ENCODE measurements around the gene NFE2L3. TPM values are rescaled to one million over a fixed set of nuclear protein-coding genes. Genes with fewer than 3 reads are reported as not detected.
A peak's percentile ranks its signal among the peaks of the same experiment; 100 is the strongest.
"Not testable (repeated sequence)": the region's sequence is repeated elsewhere in the genome, so short reads cannot be mapped to it uniquely, and the experiment has no call there.

The NFE2L3 gene
- total RNA-seq, 1 experiment from 2014 or later: 69.0 TPM

GRCh38 chr7:26183545-26184280 is 31.7 kb downstream of the NFE2L3 start:
- no peak for DNase-seq
- Histone ChIP-seq H3K27me3 (ENCODE audit: control insufficient read depth, insufficient read depth, low read length) (no peaks in the 10 kb centered on the region), H3K4me3 (ENCODE audit: insufficient read depth, low read depth, low read length) (no peak overlapping the region), H3K36me3 (replicated peaks; ENCODE audit: control insufficient read depth, insufficient read depth, low read length) (peaks cover 9% of the 10 kb centered on the region)

DNA sequence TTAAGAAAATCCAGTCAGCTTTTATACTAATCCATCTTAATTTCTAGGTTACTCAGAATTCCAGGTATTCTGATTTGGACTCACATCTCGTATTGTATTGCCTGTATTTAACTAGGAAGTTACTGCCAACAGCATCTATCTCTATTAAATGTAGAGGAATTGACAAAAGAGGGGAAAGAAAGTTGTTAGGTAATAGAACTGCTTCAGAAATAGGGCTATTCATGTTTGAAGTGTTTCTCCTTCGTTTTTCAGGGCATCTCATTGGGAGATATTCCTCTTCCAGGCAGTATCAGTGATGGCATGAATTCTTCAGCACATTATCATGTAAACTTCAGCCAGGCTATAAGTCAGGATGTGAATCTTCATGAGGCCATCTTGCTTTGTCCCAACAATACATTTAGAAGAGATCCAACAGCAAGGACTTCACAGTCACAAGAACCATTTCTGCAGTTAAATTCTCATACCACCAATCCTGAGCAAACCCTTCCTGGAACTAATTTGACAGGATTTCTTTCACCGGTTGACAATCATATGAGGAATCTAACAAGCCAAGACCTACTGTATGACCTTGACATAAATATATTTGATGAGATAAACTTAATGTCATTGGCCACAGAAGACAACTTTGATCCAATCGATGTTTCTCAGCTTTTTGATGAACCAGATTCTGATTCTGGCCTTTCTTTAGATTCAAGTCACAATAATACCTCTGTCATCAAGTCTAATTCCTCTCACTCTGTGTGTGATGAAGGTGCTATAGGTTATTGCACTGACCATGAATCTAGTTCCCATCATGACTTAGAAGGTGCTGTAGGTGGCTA is 32.5 kb downstream of the NFE2L3 start:
- H3K27me3 ChIP-seq (ENCODE audit: control insufficient read depth, insufficient read depth, low read length); H3K36me3 ChIP-seq (replicated peaks; ENCODE audit: control insufficient read depth, insufficient read depth, low read length); DNase-seq; H3K4me3 ChIP-seq (ENCODE audit: insufficient read depth, low read depth, low read length): not testable (repeated sequence)

- DNase-seq: no peak
- Histone ChIP-seq H3K27me3 (ENCODE audit: control insufficient read depth, insufficient read depth, low read length) (no peaks in the 10 kb centered on the region), H3K36me3 (replicated peaks; ENCODE audit: control insufficient read depth, insufficient read depth, low read length) (peaks cover 9% of the 10 kb centered on the region), H3K4me3 (ENCODE audit: insufficient read depth, low read depth, low read length) (no peak overlapping the region)
These were observed 33.3 kb downstream of the NFE2L3 start for GRCh38 chr7:26185131-26185843.

- Histone ChIP-seq H3K36me3 (replicated peaks; ENCODE audit: control insufficient read depth, insufficient read depth, low read length) (peaks cover 13% of the 10 kb centered on the region), H3K4me3 (ENCODE audit: insufficient read depth, low read depth, low read length) (no peak overlapping the region), H3K27me3 (ENCODE audit: control insufficient read depth, insufficient read depth, low read length) (no peaks in the 10 kb centered on the region)
- no peak for DNase-seq
These were observed 33.8 kb downstream of the NFE2L3 start for GRCh38 chr7:26185844-26186180.

DNA sequence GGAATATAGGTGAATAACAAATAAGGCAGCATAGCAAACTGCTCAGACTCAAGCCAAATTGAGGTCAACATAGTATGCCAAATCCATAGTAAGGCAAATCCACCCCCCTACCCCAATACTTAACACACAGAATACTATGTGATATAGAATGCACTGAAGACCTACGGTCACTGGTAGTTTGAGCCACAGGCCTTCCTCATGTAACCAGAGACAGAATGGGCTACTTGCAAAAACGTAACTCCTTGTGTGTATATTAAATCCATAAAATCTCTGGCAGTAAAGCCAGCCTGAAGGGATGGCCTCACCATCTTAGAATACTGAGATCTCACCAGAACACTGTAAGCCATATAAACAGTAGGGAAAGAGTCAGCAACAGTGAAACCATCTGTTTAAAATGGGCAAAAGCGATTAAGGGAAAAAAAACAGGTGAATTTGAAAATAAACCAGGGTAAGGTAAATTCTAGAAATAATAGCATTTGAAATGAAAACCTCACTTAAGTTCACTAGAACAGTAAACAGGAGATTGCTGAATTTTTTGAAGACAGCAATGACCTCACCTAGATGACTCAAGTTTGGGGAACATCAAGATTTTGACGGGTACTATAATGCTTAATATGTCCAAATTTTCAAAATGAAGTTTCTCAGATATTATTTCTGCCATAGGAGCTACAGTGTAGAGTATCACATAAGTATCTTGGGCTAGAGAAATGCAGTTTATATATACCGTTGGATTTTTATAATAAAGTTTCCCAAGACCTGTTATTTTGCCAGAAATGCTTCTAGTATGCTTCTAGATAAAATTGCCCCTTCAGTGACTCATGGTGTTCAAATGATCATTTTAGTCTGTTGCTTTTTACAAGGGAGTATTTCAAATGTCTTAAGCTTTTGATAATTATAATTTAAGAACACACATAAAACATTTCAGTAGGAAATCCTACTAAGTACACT is 34.6 kb downstream of the NFE2L3 start:
- Histone ChIP-seq H3K27me3 (ENCODE audit: control insufficient read depth, insufficient read depth, low read length) (no peaks in the 10 kb centered on the region), H3K36me3 (replicated peaks; ENCODE audit: control insufficient read depth, insufficient read depth, low read length) (peaks cover 19% of the 10 kb centered on the region), H3K4me3 (ENCODE audit: insufficient read depth, low read depth, low read length) (no peak overlapping the region)
- DNase-seq: no peak

DNA sequence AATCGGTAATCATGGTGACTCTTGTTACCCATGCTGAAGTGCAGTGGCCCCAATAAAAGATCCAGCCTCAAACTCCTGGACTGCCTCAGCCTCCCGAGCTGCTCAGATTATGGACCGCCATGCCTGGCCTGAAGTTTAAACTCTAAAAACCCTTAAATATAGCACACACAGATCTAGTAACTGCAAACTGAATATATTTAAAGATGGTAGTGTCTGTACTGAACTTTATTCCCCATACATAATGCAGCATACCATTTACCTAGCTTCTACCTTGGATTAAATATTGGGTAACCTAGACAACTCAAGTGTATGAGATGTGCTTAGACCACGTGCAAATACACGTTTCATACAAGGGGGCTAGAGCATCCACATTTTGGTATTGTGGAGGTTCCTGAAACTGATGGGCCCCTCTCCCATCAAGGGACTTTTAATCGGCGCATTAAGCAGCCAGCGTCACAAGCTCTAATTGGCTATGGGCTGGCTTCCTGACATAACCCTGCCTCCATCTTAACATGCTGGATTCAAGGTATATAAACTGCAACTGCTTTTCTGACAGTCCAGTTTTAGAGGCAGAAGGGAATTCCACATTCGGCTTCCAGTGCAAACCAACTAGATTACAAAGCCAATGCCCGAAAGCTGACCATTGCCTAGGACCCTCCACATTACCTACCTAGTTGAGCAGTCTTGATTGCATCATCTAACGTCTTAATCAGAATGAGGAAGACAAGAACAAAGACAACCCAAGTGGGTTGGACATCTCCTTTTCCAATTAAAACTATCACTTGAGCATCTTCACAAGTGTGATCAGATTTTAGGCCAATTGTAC is 35.6 kb downstream of the NFE2L3 start:
- H3K4me3 ChIP-seq (ENCODE audit: insufficient read depth, low read depth, low read length): no peak overlapping the region
- H3K36me3 ChIP-seq (replicated peaks; ENCODE audit: control insufficient read depth, insufficient read depth, low read length): peaks cover 27% of the 10 kb centered on the region
- no peak for DNase-seq
- no peaks in the 10 kb centered on the region for H3K27me3 ChIP-seq (ENCODE audit: control insufficient read depth, insufficient read depth, low read length)

DNA sequence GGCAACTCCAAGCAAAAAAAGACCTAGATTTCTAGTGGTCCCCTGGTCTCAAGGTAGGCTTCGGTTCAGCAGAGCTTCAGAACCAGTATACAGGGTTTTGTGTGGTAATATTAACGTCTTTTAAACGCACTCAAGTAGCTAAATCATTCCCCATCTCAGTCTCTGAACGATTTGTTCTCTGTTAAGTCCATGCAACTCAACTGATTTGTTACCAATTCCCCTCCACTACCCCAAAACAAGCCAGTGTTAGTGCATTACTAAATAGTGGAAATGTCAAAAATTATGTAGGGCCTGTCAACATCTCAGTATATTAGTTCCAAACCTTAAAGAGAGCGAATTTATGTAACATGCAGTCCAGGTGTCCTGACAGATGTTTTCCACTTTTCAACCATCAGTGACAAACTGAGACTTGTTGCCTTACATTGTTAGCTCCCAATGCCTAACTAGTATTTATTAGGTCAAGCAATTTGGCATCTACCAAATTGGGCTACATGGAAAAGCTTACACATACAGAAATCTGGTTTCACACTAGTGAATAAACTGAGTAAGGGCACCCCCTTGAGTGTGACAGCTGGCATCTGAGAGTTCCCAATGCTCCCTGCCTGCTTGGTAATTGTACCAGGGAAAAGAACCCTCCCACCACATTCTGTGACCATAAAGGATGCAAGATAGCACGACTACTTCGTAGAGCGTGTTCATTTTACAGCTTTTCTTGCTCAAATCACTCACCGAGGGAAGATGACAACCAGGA is 36.4 kb downstream of the NFE2L3 start:
- peaks cover 34% of the 10 kb centered on the region for H3K36me3 ChIP-seq (replicated peaks; ENCODE audit: control insufficient read depth, insufficient read depth, low read length)
- DNase-seq: peak; percentile 17
- H3K4me3 ChIP-seq (ENCODE audit: insufficient read depth, low read depth, low read length): no peak overlapping the region
- H3K27me3 ChIP-seq (ENCODE audit: control insufficient read depth, insufficient read depth, low read length): no peaks in the 10 kb centered on the region

DNA sequence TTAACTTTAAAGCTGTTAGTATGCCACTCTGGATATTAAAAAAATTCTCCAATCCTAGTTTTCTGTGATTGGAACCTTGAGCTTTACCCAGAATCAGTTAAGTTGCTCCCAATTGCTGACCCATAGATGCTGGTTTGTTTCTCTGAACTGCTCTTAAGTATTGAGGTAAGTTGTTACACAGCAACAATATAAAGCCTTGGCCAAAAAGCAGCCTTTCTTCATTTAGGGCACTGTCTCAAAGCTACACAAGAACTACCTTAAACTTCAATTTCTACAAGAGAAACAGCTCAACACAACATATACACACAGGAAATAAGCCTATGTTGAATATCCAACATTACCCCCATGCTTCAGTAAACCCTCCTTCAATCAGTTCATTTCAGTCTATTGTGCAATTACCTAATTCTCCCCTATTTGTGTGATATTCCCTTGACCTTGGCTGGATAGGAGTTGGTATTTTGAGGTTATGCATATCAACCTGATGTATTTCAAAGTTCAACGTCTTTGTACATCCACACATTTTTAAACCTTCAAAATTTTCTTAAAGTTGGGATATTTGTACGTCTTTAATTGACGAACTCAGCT is 37.1 kb downstream of the NFE2L3 start:
- DNase-seq: no peak
- peaks cover 39% of the 10 kb centered on the region for H3K36me3 ChIP-seq (replicated peaks; ENCODE audit: control insufficient read depth, insufficient read depth, low read length)
- H3K4me3 ChIP-seq (ENCODE audit: insufficient read depth, low read depth, low read length): no peak overlapping the region
- no peaks in the 10 kb centered on the region for H3K27me3 ChIP-seq (ENCODE audit: control insufficient read depth, insufficient read depth, low read length)

DNA sequence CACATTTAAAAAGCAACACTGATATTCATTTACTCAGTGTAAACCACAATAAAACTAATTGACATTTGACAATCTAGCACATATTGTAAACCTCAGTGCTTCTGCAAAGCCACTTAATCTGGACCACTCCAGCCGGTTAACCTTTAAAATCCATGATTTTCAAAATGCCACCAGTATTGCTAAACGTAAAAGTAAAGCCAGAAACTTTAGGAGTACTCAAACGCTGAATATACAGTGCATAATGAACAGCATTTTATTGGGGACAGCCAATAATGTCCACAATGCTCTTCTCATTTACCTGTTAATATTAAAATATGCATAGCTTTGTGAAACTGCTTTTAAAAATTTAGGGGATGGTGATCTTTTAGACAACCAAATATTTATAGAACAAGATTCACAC is 37.7 kb downstream of the NFE2L3 start:
- DNase-seq: no peak
- Histone ChIP-seq H3K4me3 (ENCODE audit: insufficient read depth, low read depth, low read length) (no peak overlapping the region), H3K36me3 (replicated peaks; ENCODE audit: control insufficient read depth, insufficient read depth, low read length) (peaks cover 43% of the 10 kb centered on the region), H3K27me3 (ENCODE audit: control insufficient read depth, insufficient read depth, low read length) (no peaks in the 10 kb centered on the region)

GRCh38 chr7:26190417-26190869 is 38.4 kb downstream of the NFE2L3 start:
- Histone ChIP-seq H3K4me3 (ENCODE audit: insufficient read depth, low read depth, low read length) (no peak overlapping the region), H3K36me3 (replicated peaks; ENCODE audit: control insufficient read depth, insufficient read depth, low read length) (peaks cover 43% of the 10 kb centered on the region), H3K27me3 (ENCODE audit: control insufficient read depth, insufficient read depth, low read length) (no peaks in the 10 kb centered on the region)
- DNase-seq: no peak

GRCh38 chr7:26191233-26191973 is 39.4 kb downstream of the NFE2L3 start:
- no peak overlapping the region for H3K4me3 ChIP-seq (ENCODE audit: insufficient read depth, low read depth, low read length)
- no peak for DNase-seq
- peaks cover 51% of the 10 kb centered on the region for H3K36me3 ChIP-seq (replicated peaks; ENCODE audit: control insufficient read depth, insufficient read depth, low read length)
- no peaks in the 10 kb centered on the region for H3K27me3 ChIP-seq (ENCODE audit: control insufficient read depth, insufficient read depth, low read length)

GRCh38 chr7:26191974-26192479 is 40.0 kb downstream of the NFE2L3 start:
- H3K36me3 ChIP-seq (replicated peaks; ENCODE audit: control insufficient read depth, insufficient read depth, low read length): peaks cover 55% of the 10 kb centered on the region
- no peak for DNase-seq
- H3K27me3 ChIP-seq (ENCODE audit: control insufficient read depth, insufficient read depth, low read length): no peaks in the 10 kb centered on the region
- H3K4me3 ChIP-seq (ENCODE audit: insufficient read depth, low read depth, low read length): no peak overlapping the region
